Mesenchymal stem cell (in vitro differentiated cells and primary cell): Measurements from ENCODE around the gene FNDC3B.
A peak's percentile ranks its signal among the peaks of the same experiment; 100 is the strongest.

ENCODE experiments used
- DNase-seq: peaks from one replicate; pipeline ENCODE4 v3.0.0-alpha.2; 2013
- H2AFZ ChIP-seq: one replicate; pipeline ENCODE4 v1.6.1; 2013; ENCODE audit warnings: low read depth, mild to moderate bottlenecking, control low read depth, inconsistent platforms, low read length, moderate library complexity
- H2AK5ac ChIP-seq: 2 replicates; pipeline ENCODE4 v1.6.1; 2013; ENCODE audit warnings: low read length, moderate library complexity, mild to moderate bottlenecking, inconsistent platforms; ENCODE audit not compliant: severe bottlenecking
- H2BK120ac ChIP-seq: one replicate; pipeline ENCODE4 v1.6.1; 2013; ENCODE audit warnings: low read depth, mild to moderate bottlenecking, inconsistent platforms, low read length, moderate library complexity
- H2BK12ac ChIP-seq, 2 experiments: one replicate each; pipeline ENCODE4 v1.6.1; 2013; ENCODE audit warnings: inconsistent platforms in 2 of 2, low read length in 2 of 2, mild to moderate bottlenecking in 2 of 2, moderate library complexity in 2 of 2, control low read depth in 1 of 2
- H2BK15ac ChIP-seq: one replicate; pipeline ENCODE4 v1.6.1; 2013; ENCODE audit warnings: mild to moderate bottlenecking, low read depth, inconsistent platforms; ENCODE audit not compliant: poor library complexity, severe bottlenecking
- H2BK5ac ChIP-seq: 2 replicates; pipeline ENCODE4 v1.6.1; 2013; ENCODE audit warnings: low read depth, mild to moderate bottlenecking, low read length, control low read depth, inconsistent platforms; ENCODE audit not compliant: poor library complexity, severe bottlenecking
- H3K14ac ChIP-seq, 2 experiments: one replicate each; pipeline ENCODE4 v1.6.1; 2013; ENCODE audit warnings: inconsistent platforms in 2 of 2, low read length in 2 of 2, control low read depth in 1 of 2, mild to moderate bottlenecking in 1 of 2, moderate library complexity in 1 of 2
- H3K18ac ChIP-seq, 2 experiments: one replicate each; pipeline ENCODE4 v1.6.1; 2013; ENCODE audit warnings: inconsistent platforms in 2 of 2, low read length in 2 of 2, control low read depth in 1 of 2, low read depth in 1 of 2, mild to moderate bottlenecking in 1 of 2
- H3K23ac ChIP-seq, 2 experiments: one replicate each; pipeline ENCODE4 v1.6.1; 2013; ENCODE audit warnings: inconsistent platforms in 2 of 2, low read length in 2 of 2, mild to moderate bottlenecking in 2 of 2, moderate library complexity in 2 of 2, control low read depth in 1 of 2
- H3K27ac ChIP-seq: 2 replicates; pipeline ENCODE4 v1.5.1; 2013; ENCODE audit warnings: mild to moderate bottlenecking, moderate library complexity, low read length, control low read depth, inconsistent platforms; ENCODE audit not compliant: poor library complexity, severe bottlenecking
- H3K27me3 ChIP-seq, 2 experiments: 2 replicates each; pipeline versions ENCODE4 v1.6.1 to v1.7.0; 2013; ENCODE audit warnings: low read length in 2 of 2, mild to moderate bottlenecking in 2 of 2, moderate library complexity in 2 of 2, control low read depth in 1 of 2, inconsistent platforms in 1 of 2; ENCODE audit not compliant: control insufficient read depth in 1 of 2, insufficient read depth in 1 of 2
- H3K36me3 ChIP-seq, 2 experiments: 2 replicates each; pipeline versions ENCODE4 v1.6.1 to v1.7.0; 2013; ENCODE audit warnings: low read length in 2 of 2, control low read depth in 1 of 2, inconsistent platforms in 1 of 2, low read depth in 1 of 2, mild to moderate bottlenecking in 1 of 2; ENCODE audit not compliant: insufficient read depth in 2 of 2, control insufficient read depth in 1 of 2
- H3K4ac ChIP-seq, 2 experiments: one replicate each; pipeline ENCODE4 v1.6.1; 2013; ENCODE audit warnings: inconsistent platforms in 2 of 2, low read length in 2 of 2, mild to moderate bottlenecking in 2 of 2, moderate library complexity in 2 of 2, control low read depth in 1 of 2, low read depth in 1 of 2
- H3K4me1 ChIP-seq: 2 replicates; pipeline ENCODE4 v1.6.1; 2013; ENCODE audit warnings: low read depth, low read length, control low read depth; ENCODE audit not compliant: control insufficient read depth, insufficient read depth
- H3K4me2 ChIP-seq: 2 replicates; pipeline ENCODE4 v1.6.1; 2013; ENCODE audit warnings: low read length, mild to moderate bottlenecking, inconsistent platforms; ENCODE audit not compliant: poor library complexity, severe bottlenecking
- H3K4me3 ChIP-seq, 2 experiments: 2 replicates each; pipeline versions ENCODE4 v1.5.1 to v1.7.0; 2013; ENCODE audit warnings: low read length in 2 of 2, mild to moderate bottlenecking in 2 of 2, control low read depth in 1 of 2, low read depth in 1 of 2; ENCODE audit not compliant: insufficient read depth in 1 of 2
- H3K79me1 ChIP-seq: replicated peaks from 2 replicates; pipeline ENCODE4 v1.6.1; 2013; ENCODE audit warnings: mild to moderate bottlenecking, control low read depth, low read length, inconsistent platforms; ENCODE audit not compliant: poor library complexity, severe bottlenecking
- H3K9ac ChIP-seq: 2 replicates; pipeline ENCODE4 v1.7.0; 2013; ENCODE audit warnings: mild to moderate bottlenecking, low read length, moderate library complexity
- H3K9me3 ChIP-seq: 2 replicates; pipeline ENCODE4 v1.7.0; 2013; ENCODE audit warnings: mild to moderate bottlenecking, low read length; ENCODE audit not compliant: control insufficient read depth
- H4K8ac ChIP-seq: one replicate; pipeline ENCODE4 v1.6.1; 2013; ENCODE audit warnings: inconsistent platforms, mild to moderate bottlenecking, low read length, moderate library complexity
- H4K91ac ChIP-seq: one replicate; pipeline ENCODE4 v1.6.1; 2013; ENCODE audit warnings: mild to moderate bottlenecking, low read length, inconsistent platforms
- WGBS: methylation state at CpG from one replicate; pipeline ENCODE4 v1.1.7; 2013; ENCODE audit warnings: mixed read lengths; 5-methylcytosine and 5-hydroxymethylcytosine counted together

Gene FNDC3B

GRCh38 chr3:172071780-172072330 lies 32.5 kb downstream of the FNDC3B start:
- H3K23ac ChIP-seq, result no peak overlapping the region
- no peaks in the 10 kb centered on the region for H3K79me1 ChIP-seq
- no peak overlapping the region for H3K4me2 ChIP-seq
- H3K9me3 ChIP-seq, result no peaks in the 10 kb centered on the region
- no peak overlapping the region for H2BK12ac ChIP-seq
- no peak overlapping the region for H3K14ac ChIP-seq
- H4K91ac ChIP-seq, result no peak overlapping the region
- H3K4me3 ChIP-seq, result no peak overlapping the region
- no peak overlapping the region for H2BK120ac ChIP-seq
- no peak overlapping the region for H3K27ac ChIP-seq
- H2AK5ac ChIP-seq, result no peak overlapping the region
- H3K27me3 ChIP-seq, result no peaks in the 10 kb centered on the region
- no peak overlapping the region for H2AFZ ChIP-seq
- no peak overlapping the region for H3K9ac ChIP-seq
- H3K4me1 ChIP-seq, result peaks cover 11% of the 10 kb centered on the region
- WGBS, result 96% methylated on average over 8 of the region's 8 CpGs
- no peak overlapping the region for H3K18ac ChIP-seq
- no peak for DNase-seq
- H2BK5ac ChIP-seq, result no peak overlapping the region
- H4K8ac ChIP-seq, result no peak overlapping the region
- no peak overlapping the region for H3K4ac ChIP-seq
- H3K36me3 ChIP-seq, result peaks cover 4 to 38% of the 10 kb centered on the region in 2 experiments
- H2BK15ac ChIP-seq, result no peak overlapping the region

DNA sequence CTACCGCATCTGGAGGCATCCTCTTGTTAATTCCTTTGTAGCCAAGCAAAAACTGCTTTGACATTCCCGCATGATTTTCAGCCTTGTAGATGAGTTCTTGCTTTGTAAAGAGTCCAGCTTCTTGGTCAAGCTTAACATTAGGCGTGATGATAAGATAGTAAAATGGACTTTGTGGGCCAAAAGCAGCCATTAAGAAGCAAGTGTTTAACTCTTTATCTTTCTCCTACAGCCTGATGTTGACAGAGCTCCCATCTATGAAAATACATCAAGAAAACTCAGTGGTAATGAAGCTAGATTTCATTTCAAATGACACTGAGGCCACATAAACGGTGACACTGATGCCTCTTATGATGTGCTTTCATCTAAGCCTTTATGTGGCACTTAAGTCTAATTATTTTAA lies 33.2 kb downstream of the FNDC3B start:
- H3K4ac ChIP-seq, result no peak overlapping the region
- H3K36me3 ChIP-seq, result peaks cover 4 to 37% of the 10 kb centered on the region in 2 experiments
- H3K27ac ChIP-seq, result no peak overlapping the region
- no peak overlapping the region for H3K4me2 ChIP-seq
- WGBS, result 100% methylated on average over 4 of the region's 4 CpGs
- H4K8ac ChIP-seq, result no peak overlapping the region
- no peak overlapping the region for H3K4me3 ChIP-seq
- DNase-seq, result no peak
- H3K4me1 ChIP-seq, result peaks cover 11% of the 10 kb centered on the region
- H2BK5ac ChIP-seq, result no peak overlapping the region
- no peak overlapping the region for H3K23ac ChIP-seq
- H4K91ac ChIP-seq, result no peak overlapping the region
- no peak overlapping the region for H2BK120ac ChIP-seq
- no peaks in the 10 kb centered on the region for H3K79me1 ChIP-seq
- no peak overlapping the region for H2AK5ac ChIP-seq
- no peak overlapping the region for H3K9ac ChIP-seq
- H3K18ac ChIP-seq, result no peak overlapping the region
- no peaks in the 10 kb centered on the region for H3K27me3 ChIP-seq
- no peak overlapping the region for H2AFZ ChIP-seq
- H2BK12ac ChIP-seq, result no peak overlapping the region
- no peaks in the 10 kb centered on the region for H3K9me3 ChIP-seq
- no peak overlapping the region for H3K14ac ChIP-seq
- H2BK15ac ChIP-seq, result no peak overlapping the region

- Histone ChIP-seq H2AFZ (no peak overlapping the region), H3K9me3 (no peaks in the 10 kb centered on the region), H4K91ac (no peak overlapping the region), H3K4me1 (peaks cover 6% of the 10 kb centered on the region), H3K4me3 (no peak overlapping the region), H4K8ac (no peak overlapping the region), H3K27me3 (no peaks in the 10 kb centered on the region), H2BK15ac (no peak overlapping the region), H3K14ac (no peak overlapping the region), H2BK5ac (no peak overlapping the region), H3K18ac (no peak overlapping the region), H3K4me2 (no peak overlapping the region), H3K9ac (no peak overlapping the region), H3K79me1 (no peaks in the 10 kb centered on the region), H3K36me3 (peaks cover 0 to 35% of the 10 kb centered on the region in 2 experiments), H2BK120ac (no peak overlapping the region), H3K27ac (no peak overlapping the region), H3K23ac (no peak overlapping the region), H2BK12ac (no peak overlapping the region), H3K4ac (no peak overlapping the region), H2AK5ac (no peak overlapping the region)
- WGBS, result 98% methylated on average over 4 of the region's 5 CpGs
- DNase-seq, result no peak
Measured at GRCh38 chr3:172073262-172073915, 34.0 kb downstream of the FNDC3B start.

GRCh38 chr3:172074032-172074431 lies 34.7 kb downstream of the FNDC3B start:
- Histone ChIP-seq H3K79me1 (no peaks in the 10 kb centered on the region), H3K4me2 (no peak overlapping the region), H3K9ac (peak overlapping the region; percentile 30), H3K23ac (no peak overlapping the region), H3K4ac (no peak overlapping the region), H3K18ac (peak overlapping the region in 1 of 2 experiments; percentile 18), H4K91ac (no peak overlapping the region), H4K8ac (no peak overlapping the region), H3K36me3 (peaks cover 0 to 42% of the 10 kb centered on the region in 2 experiments), H2AK5ac (no peak overlapping the region), H2BK12ac (no peak overlapping the region), H2BK5ac (no peak overlapping the region), H3K27me3 (no peaks in the 10 kb centered on the region), H2BK120ac (no peak overlapping the region), H3K9me3 (no peaks in the 10 kb centered on the region), H3K4me1 (peaks cover 3% of the 10 kb centered on the region), H3K4me3 (no peak overlapping the region), H3K14ac (no peak overlapping the region), H2AFZ (no peak overlapping the region), H2BK15ac (no peak overlapping the region), H3K27ac (no peak overlapping the region)
- WGBS, result no CpG with 5 or more reads among the region's 2 CpGs
- DNase-seq, result no peak
